H1 (cell line): Measurements from ENCODE around the gene CFL2. TPM values are rescaled to one million over a fixed set of nuclear protein-coding genes. Genes with fewer than 3 reads are reported as not detected.

Experiments used
- BACH1 ChIP-seq: IDR thresholded peaks from 2 replicates; pipeline ENCODE4 v1.6.1; 2012; ENCODE audit warnings: low read length, improper control_type of control experiment
- CBX5 ChIP-seq: fragments of 300-800, 300-1000 bp; sonication (generic); IDR thresholded peaks from 2 replicates; pipeline ENCODE4 v1.7.1; 2016; ENCODE audit warnings: antibody characterized with exemption, low read length, low read depth
- CBX8 ChIP-seq: fragments of 300-800, 300-1000 bp; sonication (generic); IDR thresholded peaks from 2 replicates; pipeline ENCODE4 v1.7.1; 2016; ENCODE audit warnings: low read depth, low read length, borderline replicate concordance
- EZH2 ChIP-seq: fragments of 200-600 bp; sonication (generic); IDR thresholded peaks from 2 replicates; pipeline ENCODE4 v1.7.1; 2012; ENCODE audit warnings: low read depth, mild to moderate bottlenecking, moderate library complexity, low read length, inconsistent platforms; ENCODE audit not compliant: severe bottlenecking
- KDM5A ChIP-seq: fragments of 200-600 bp; IDR thresholded peaks from 2 replicates; pipeline ENCODE4 v1.7.1; 2012; ENCODE audit warnings: mild to moderate bottlenecking, low read length, inconsistent platforms, mixed read lengths
- NANOG ChIP-seq: IDR thresholded peaks from 2 replicates; pipeline ENCODE4 v1.6.1; 2011; ENCODE audit warnings: low read length, low read depth, mild to moderate bottlenecking, inconsistent platforms; ENCODE audit not compliant: insufficient read depth, poor library complexity, severe bottlenecking
- POLR2A ChIP-seq, 2 experiments: IDR thresholded peaks; 1 replicate in 1 of 2; 2 replicates in 1 of 2; pipeline ENCODE4 v1.6.1; 2011; ENCODE audit warnings: low read depth in 2 of 2, low read length in 2 of 2, mild to moderate bottlenecking in 2 of 2; ENCODE audit errors: control extremely low read depth in 1 of 2
- POLR2AphosphoS5 ChIP-seq: IDR thresholded peaks from 2 replicates; pipeline ENCODE4 v1.6.1; 2011; ENCODE audit warnings: low read depth, low read length
- RAD21 ChIP-seq, 2 experiments: IDR thresholded peaks in 1 of 2; conservative IDR thresholded peaks in 1 of 2; 2 replicates each; pipeline ENCODE4 v1.6.1; 2011; ENCODE audit warnings: low read depth in 2 of 2, low read length in 2 of 2, improper control_type of control experiment in 1 of 2, inconsistent platforms in 1 of 2, mild to moderate bottlenecking in 1 of 2, moderate library complexity in 1 of 2
- SIRT6 ChIP-seq: IDR thresholded peaks from one replicate; pipeline ENCODE4 v1.7.1; 2012; ENCODE audit warnings: low read length, inconsistent platforms
- SP1 ChIP-seq: IDR thresholded peaks from 2 replicates; pipeline ENCODE4 v1.6.1; 2011; ENCODE audit warnings: low read depth, low read length
- SP2 ChIP-seq: IDR thresholded peaks from 2 replicates; pipeline ENCODE4 v1.6.1; 2012; ENCODE audit warnings: mild to moderate bottlenecking, low read length, inconsistent platforms
- SP4 ChIP-seq: IDR thresholded peaks from 2 replicates; pipeline ENCODE4 v1.6.1; 2012; ENCODE audit warnings: low read length, inconsistent platforms
- SRF ChIP-seq: IDR thresholded peaks from 2 replicates; pipeline ENCODE4 v1.6.1; 2011; ENCODE audit warnings: mild to moderate bottlenecking, low read depth, low read length, moderate library complexity
- TAF1 ChIP-seq: IDR thresholded peaks from 2 replicates; pipeline ENCODE4 v1.6.1; 2011; ENCODE audit warnings: mild to moderate bottlenecking, low read depth, low read length
- TAF7 ChIP-seq: optimal IDR thresholded peaks from 2 replicates; pipeline ENCODE3; 2011; ENCODE audit warnings: low read depth, mild to moderate bottlenecking, inconsistent platforms, low read length, moderate library complexity, borderline replicate concordance
- TBP ChIP-seq: IDR thresholded peaks from 2 replicates; pipeline ENCODE4 v1.6.1; 2011; ENCODE audit warnings: low read depth, low read length, improper control_type of control experiment
- TCF12 ChIP-seq: IDR thresholded peaks from 2 replicates; pipeline ENCODE4 v1.6.1; 2011; ENCODE audit warnings: low read depth, mild to moderate bottlenecking, low read length
- polyA plus RNA-seq, 7 experiments: library from polyadenylated mRNA; depleted of rRNA in 3 of 7; stranded (reverse) in 5 of 7; unstranded in 2 of 7; fragments of >200 nt in 5 of 7; fragments of 200-250 nt in 2 of 7; gene quantifications; 1 replicate in 5 of 7; 2 replicates in 1 of 7; 4 replicates in 1 of 7; pipeline versions ENCODE4 v1.2.1 to v1.2.3, GENCODE V29; 2011 to 2013; ENCODE audit warnings: missing spikeins in 2 of 7, mixed read lengths in 2 of 7
- total RNA-seq: library from RNA; stranded (reverse); fragmentation: NEBNext Ultra II Directional; extraction: Animal tissue kit (Norgen Biotek cat#: 25700); gene quantifications from 2 replicates; pipeline ENCODE4 v1.2.1, GENCODE V29; 2021
- TF ChIP-seq, protein P1 (sequence below): IDR thresholded peaks from 2 replicates; pipeline ENCODE4 v1.6.1; 2011; ENCODE audit warnings: low read depth, mild to moderate bottlenecking, low read length; ENCODE audit not compliant: insufficient read depth
- TF ChIP-seq, protein P2 (sequence below): IDR thresholded peaks from 2 replicates; pipeline ENCODE4 v1.6.1; 2012; ENCODE audit warnings: inconsistent platforms
- TF ChIP-seq, protein P3 (sequence below): IDR thresholded peaks from 2 replicates; pipeline ENCODE4 v1.6.1; 2011; ENCODE audit warnings: low read length, improper control_type of control experiment
- TF ChIP-seq, protein P4 (sequence below): IDR thresholded peaks from 2 replicates; pipeline ENCODE4 v1.6.1; 2012; ENCODE audit warnings: low read length, inconsistent platforms

CFL2 gene
- total and polyA plus RNA-seq, 2 of the 8 experiments (the other 6 are each of a cell fraction or from before 2014, with no cell fraction given) = 9.7 to 20.5 TPM

DNA sequence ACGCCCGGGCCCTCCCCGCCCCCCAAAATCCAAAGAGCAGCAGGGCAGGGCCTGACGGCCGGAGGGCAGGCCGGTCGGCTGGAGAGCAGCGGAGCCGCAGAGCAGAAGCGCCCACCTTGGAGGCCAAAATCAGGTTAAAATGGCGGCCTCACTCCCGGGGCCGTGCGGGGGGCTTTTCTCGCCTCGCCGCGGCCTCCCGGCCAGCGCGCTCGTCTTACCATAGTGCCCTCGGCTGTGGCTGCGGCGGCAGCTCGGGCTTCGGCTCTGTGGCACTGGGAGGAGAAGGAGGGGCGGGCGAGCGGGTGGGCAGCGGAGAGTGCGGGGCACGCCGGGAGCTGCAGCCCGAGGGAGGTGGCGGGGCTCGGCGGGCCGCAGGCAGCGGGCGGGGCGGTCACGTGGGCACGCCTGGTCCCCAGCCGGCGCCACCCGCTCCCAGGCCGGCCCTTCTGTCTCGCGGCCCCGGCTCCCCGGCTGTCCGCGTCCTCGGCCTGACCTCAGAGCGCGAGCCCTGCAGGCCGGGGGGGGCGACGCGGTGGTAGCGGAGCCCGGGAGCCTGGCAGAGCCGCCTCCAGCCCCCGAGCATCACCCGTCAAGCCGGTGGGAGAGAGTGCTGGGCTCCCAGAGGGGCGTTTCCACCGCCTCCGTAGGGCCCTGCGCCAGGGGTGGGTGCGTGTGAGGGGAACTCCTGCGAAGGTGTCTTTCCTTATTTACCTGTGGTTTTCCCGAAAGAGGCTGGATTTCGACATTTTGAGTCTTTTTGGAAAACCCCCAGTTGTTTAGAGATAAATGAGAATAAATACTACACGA is at the start of gene CFL2 (continued):
- TF ChIP-seq CBX8 (no peak), TAF1 (peak; percentile 95), NANOG (no peak), SP2 (no peak), TAF7 (peak; percentile 81), CBX5 (no peak), POLR2A (IDR thresholded peaks at IDR 0.05; ENCODE audit: control extremely low read depth in 1 of 2, low read depth in 2 of 2, low read length in 2 of 2) (peak; percentile 80 to 90), BACH1 (no peak), RAD21 (IDR thresholded peaks at IDR 0.05 in 1 of 2, conservative IDR thresholded peaks at IDR 0.05 in 1 of 2; ENCODE audit: low read depth in 2 of 2, low read length in 2 of 2) (no peak), TBP (peak; percentile 82), EZH2 (no peak), KDM5A (no peak), SP4 (no peak), SP1 (no peak), SRF (no peak), SIRT6 (no peak), POLR2AphosphoS5 (peak; percentile 80), TCF12 (no peak)
- TF ChIP-seq, protein P1, sequence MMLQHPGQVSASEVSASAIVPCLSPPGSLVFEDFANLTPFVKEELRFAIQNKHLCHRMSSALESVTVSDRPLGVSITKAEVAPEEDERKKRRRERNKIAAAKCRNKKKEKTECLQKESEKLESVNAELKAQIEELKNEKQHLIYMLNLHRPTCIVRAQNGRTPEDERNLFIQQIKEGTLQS = peak; percentile 11; the same call in 1 of the 2 replicates
- TF ChIP-seq, protein P2, sequence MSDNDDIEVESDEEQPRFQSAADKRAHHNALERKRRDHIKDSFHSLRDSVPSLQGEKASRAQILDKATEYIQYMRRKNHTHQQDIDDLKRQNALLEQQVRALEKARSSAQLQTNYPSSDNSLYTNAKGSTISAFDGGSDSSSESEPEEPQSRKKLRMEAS = peak; percentile 28; the same call in 1 of the 2 replicates
- TF ChIP-seq, protein P3, sequence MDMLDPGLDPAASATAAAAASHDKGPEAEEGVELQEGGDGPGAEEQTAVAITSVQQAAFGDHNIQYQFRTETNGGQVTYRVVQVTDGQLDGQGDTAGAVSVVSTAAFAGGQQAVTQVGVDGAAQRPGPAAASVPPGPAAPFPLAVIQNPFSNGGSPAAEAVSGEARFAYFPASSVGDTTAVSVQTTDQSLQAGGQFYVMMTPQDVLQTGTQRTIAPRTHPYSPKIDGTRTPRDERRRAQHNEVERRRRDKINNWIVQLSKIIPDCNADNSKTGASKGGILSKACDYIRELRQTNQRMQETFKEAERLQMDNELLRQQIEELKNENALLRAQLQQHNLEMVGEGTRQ = peak; percentile 86
- TF ChIP-seq, protein P4, sequence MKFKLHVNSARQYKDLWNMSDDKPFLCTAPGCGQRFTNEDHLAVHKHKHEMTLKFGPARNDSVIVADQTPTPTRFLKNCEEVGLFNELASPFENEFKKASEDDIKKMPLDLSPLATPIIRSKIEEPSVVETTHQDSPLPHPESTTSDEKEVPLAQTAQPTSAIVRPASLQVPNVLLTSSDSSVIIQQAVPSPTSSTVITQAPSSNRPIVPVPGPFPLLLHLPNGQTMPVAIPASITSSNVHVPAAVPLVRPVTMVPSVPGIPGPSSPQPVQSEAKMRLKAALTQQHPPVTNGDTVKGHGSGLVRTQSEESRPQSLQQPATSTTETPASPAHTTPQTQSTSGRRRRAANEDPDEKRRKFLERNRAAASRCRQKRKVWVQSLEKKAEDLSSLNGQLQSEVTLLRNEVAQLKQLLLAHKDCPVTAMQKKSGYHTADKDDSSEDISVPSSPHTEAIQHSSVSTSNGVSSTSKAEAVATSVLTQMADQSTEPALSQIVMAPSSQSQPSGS = no peak
